Measurements from ENCODE around the gene MRPL1. TPM values are rescaled to one million over a fixed set of nuclear protein-coding genes. Genes with fewer than 3 reads are reported as not detected.
"Not testable (repeated sequence)": the region's sequence is repeated elsewhere in the genome, so short reads cannot be mapped to it uniquely, and the experiment has no call there.

MRPL1 gene
- total RNA-seq, 4 donors from 2014 or later = 12.8 to 28.2 (median 17.2) TPM

GRCh38 chr4:77938560-77938959, 75.9 kb downstream of the MRPL1 start:
- no peak for DNase-seq (ENCODE audit: low spot score in 2 of 2)
- TF ChIP-seq CTCF (IDR thresholded peaks at IDR 0.05) (no peak), POLR2A (IDR thresholded peaks at IDR 0.05) (no peak)
- 93 to 100% methylated on average over 1 of the region's 1 CpG for WGBS, 2 donors
- intact Hi-C loops (cut with DNase I; ENCODE audit: low total_unique reads) = no loop called here
- no peak overlapping the region for H3K4me3 ChIP-seq (ENCODE audit: low read depth, poor library complexity, severe bottlenecking)

GRCh38 chr4:77945929-77946328, 83.3 kb downstream of the MRPL1 start:
- DNase-seq (ENCODE audit: low spot score in 2 of 2); H3K4me3 ChIP-seq (ENCODE audit: low read depth, poor library complexity, severe bottlenecking); intact Hi-C loops (cut with DNase I; ENCODE audit: low total_unique reads): not testable (repeated sequence)
- 93 to 98% methylated on average over 10 of the region's 10 CpGs for WGBS, 2 donors

- intact Hi-C loops (cut with DNase I; ENCODE audit: low total_unique reads) = no loop called here
- no peak for DNase-seq (ENCODE audit: low spot score in 2 of 2)
- TF ChIP-seq CTCF (IDR thresholded peaks at IDR 0.05) (no peak), POLR2A (IDR thresholded peaks at IDR 0.05) (no peak)
- H3K4me3 ChIP-seq (ENCODE audit: low read depth, poor library complexity, severe bottlenecking) = no peak overlapping the region
- 91 to 97% methylated on average over 1 of the region's 1 CpG for WGBS, 2 donors
Observed at GRCh38 chr4:77950203-77950602, 87.6 kb downstream of the MRPL1 start.

GRCh38 chr4:77952457-77952856, 89.8 kb downstream of the MRPL1 start:
- TF ChIP-seq POLR2A (IDR thresholded peaks at IDR 0.05) (no peak), CTCF (IDR thresholded peaks at IDR 0.05) (no peak)
- intact Hi-C loops (cut with DNase I; ENCODE audit: low total_unique reads) = no loop called here
- no peak for DNase-seq (ENCODE audit: low spot score in 2 of 2)
- WGBS, 2 donors = 76 to 80% methylated on average over 5 of the region's 5 CpGs
- no peak overlapping the region for H3K4me3 ChIP-seq (ENCODE audit: low read depth, poor library complexity, severe bottlenecking)

GRCh38 chr4:77954690-77955089, 92.1 kb downstream of the MRPL1 start:
- no peak for DNase-seq (ENCODE audit: low spot score in 2 of 2)
- TF ChIP-seq POLR2A (IDR thresholded peaks at IDR 0.05) (no peak), CTCF (IDR thresholded peaks at IDR 0.05) (no peak)
- intact Hi-C loops (cut with DNase I; ENCODE audit: low total_unique reads) = no loop called here
- 94 to 96% methylated on average over 3 of the region's 3 CpGs for WGBS, 2 donors
- H3K4me3 ChIP-seq (ENCODE audit: low read depth, poor library complexity, severe bottlenecking) = no peak overlapping the region

GRCh38 chr4:77956917-77957316, 94.3 kb downstream of the MRPL1 start:
- no peak overlapping the region for H3K4me3 ChIP-seq (ENCODE audit: low read depth, poor library complexity, severe bottlenecking)
- intact Hi-C loops (cut with DNase I; ENCODE audit: low total_unique reads) = no loop called here
- DNase-seq (ENCODE audit: low spot score in 2 of 2) = no peak
- TF ChIP-seq POLR2A (IDR thresholded peaks at IDR 0.05) (no peak), CTCF (IDR thresholded peaks at IDR 0.05) (no peak)
- 90 to 95% methylated on average over 5 of the region's 5 CpGs for WGBS, 2 donors

Measured in lower leg skin (tissue), 4 donors.